Stimulated activated CD8-positive, alpha-beta memory T cell treated with anti-CD3 and anti-CD28 coated beads, Interleukin-12 subunit alpha, Interleukin-12 subunit beta, amount 100 ng/mL, for 4 hours (primary cell): ENCODE results near the gene TUBA1C.
"Not testable (repeated sequence)": the region's sequence is repeated elsewhere in the genome, so short reads cannot be mapped to it uniquely, and the experiment has no call there.

Experiments used
- DNase-seq: peaks from one replicate; pipeline ENCODE4 v3.0.0-alpha.2; 2020; ENCODE audit warnings: low read depth

TUBA1C gene

GRCh38 chr12:49264873-49265792 lies at the start of gene TUBA1C:
Gene TUBA1C, plus strand, starts transcription at chr12:49265082. Its CDS starts 100 bp downstream, at chr12:49265182.
- peak; percentile 81 for DNase-seq

- no peak for DNase-seq
Observed at GRCh38 chr12:49219417-49220026, 45.4 kb upstream of the TUBA1C start.

GRCh38 chr12:49220972-49221371 lies 43.9 kb upstream of the TUBA1C start:
- no peak for DNase-seq

DNA sequence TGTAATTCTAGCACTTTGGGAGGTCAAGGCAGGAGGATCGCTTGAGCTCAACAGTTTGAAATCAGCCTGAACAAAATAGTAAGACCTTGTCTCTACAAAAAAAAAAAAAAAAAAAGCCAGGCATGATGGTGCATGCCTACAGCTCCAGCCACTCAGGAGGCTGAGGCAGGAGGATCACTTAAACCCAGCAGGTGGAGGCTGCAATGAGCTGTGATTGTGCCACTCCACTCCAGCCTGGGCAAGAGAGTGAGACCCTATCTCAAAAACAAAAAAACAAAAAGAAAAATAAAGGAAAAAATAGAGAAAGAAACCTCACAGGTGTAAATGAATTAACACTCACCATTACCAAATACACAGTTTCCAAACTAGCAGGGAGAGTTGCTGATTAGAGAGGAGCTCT lies 41.8 kb upstream of the TUBA1C start:
- DNase-seq, result no peak

GRCh38 chr12:49223590-49224369 lies 41.1 kb upstream of the TUBA1C start:
- no peak for DNase-seq

DNA sequence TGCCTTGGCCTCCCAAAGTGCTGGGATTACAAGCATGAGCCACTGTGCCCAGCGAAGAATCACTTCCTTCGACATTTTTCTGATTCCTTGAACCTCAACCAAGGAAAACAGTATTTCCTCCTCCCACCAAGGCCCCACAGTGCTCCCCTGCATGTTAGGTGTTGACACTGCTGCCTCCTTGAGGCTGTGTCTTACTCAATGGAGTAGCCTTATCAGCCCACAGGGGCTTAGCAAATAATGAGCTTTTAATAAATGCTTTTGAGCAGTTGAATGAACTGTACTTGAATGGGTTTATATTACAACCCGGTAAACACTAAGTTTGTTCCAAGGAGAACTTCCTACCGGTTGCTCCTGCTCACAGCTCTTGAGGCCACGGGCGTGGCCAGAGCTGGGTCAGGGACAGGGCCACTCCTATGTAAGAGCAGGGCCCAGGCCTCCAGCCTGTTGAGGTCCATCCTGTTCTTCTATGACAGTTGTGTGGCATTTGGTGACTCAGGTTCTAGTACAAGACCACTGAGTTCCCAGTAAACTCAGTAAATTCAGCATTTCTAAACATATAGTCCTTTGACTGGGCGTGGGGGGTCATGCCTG lies 39.2 kb upstream of the TUBA1C start:
- DNase-seq, result no peak

DNA sequence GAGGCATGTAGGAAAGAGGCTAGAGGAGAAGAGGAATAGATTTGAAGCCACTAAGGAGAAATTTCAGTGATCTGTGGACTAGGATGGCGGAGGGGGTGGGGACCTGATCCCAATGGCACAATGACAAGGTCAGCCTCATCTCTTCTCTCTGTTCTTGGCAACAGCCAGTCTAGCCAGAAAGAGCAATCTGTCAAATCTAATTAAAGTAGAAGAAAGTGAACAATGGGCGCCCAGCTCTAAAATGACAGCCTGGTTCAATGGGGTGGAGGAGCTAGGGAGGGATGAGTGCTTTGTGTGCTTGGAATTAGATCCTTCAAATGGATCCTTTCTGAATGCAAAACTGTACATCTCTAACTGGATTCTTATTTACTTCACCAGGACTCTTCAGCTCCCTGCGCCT lies 37.2 kb upstream of the TUBA1C start:
- no peak for DNase-seq

- DNase-seq, result no peak
Observed at GRCh38 chr12:49228653-49229052, 36.2 kb upstream of the TUBA1C start.

GRCh38 chr12:49230176-49230804 lies 34.6 kb upstream of the TUBA1C start:
- no peak for DNase-seq

DNA sequence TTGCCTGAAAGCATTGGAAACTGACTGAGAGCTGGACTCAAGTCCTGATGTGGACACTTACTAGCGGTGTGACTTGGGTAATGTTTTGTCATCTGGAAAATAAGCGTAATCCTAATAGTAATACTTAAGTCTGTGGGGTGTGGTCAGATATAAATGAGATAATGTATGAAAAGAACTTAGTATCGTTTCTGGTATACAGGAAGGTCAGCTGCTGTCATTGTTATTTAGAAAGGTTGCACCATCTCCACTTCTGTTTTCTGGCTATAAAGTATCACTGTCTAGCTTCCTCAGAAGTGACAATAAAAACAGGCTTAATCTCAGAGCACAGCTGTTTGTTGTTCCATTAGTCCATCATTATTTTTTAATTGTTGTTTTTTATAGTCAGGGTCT lies 34.1 kb upstream of the TUBA1C start:
- DNase-seq, result no peak

DNA sequence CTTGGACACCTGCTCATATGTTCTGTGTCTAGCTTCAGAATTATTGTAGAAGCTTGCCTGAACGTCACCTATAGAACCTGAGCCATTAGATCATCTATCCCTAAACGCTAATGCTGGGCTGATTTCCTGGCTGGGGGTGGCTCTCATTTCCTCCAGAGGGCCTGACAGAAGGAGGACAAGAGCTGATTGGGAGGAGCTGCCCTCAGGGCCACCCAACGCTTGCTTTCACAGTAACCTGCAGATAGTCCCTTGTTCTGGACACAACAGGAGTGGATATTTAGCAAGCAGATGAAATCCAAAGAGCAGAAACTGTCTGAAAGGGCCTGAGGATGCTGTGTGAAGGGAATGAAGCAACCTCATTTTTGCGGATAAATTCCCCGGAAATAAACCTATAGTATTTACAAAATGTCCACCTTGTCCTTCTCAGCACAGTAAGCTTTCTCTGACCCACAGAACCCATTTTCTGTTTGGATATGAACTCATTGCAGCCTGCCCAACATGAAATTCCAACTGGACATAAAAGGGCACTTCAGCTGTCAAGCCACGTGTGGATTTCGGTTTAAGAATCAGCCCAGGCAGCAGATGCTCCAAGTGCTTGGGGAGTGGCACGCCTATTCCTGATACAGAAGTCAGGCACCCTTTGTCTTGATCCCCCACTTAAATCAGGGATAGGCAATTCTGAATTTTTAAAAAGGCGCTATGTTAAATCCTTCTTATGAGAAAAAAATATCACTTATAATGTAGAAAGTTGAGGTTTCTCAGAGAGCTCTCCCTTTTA lies 32.8 kb upstream of the TUBA1C start:
- no peak for DNase-seq

GRCh38 chr12:49232940-49233841 lies 31.7 kb upstream of the TUBA1C start:
- no peak for DNase-seq

DNA sequence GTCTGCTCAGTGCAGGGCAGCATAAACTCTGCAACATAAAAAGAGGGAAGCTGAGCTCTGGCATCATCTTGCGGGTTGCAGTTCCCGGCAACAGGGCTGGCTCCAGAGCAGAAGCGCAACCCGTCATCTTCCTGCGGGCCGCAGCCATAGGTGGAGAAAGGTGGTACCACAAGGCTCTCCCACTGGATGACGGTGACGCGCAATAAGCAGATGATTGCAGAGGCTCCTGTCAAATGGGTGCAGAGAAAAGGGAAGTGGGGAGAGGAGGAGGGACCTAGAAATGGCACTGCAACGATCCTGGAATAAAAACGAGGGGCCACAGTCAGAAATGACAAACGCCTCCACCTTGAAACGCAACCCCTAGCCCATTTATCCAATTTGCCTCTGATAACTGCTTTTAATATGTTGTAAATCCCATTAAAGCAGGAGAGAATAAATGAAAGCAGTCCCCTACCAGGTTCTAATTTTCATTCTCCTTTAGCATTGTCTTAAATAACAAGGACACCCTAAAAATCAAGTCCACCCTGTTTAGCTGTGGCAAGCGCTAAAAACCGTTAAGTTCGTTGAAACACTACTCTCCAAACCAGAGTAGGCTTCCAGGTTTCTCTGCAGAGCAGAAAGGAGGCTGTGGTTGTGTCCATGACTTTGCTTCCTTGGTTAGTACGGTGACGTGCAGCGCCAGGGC lies 30.9 kb upstream of the TUBA1C start:
- DNase-seq, result no peak

- no peak for DNase-seq
Observed at GRCh38 chr12:49236423-49236822, 28.5 kb upstream of the TUBA1C start.

GRCh38 chr12:49243631-49244030 lies 21.3 kb upstream of the TUBA1C start:
- DNase-seq, result no peak

DNA sequence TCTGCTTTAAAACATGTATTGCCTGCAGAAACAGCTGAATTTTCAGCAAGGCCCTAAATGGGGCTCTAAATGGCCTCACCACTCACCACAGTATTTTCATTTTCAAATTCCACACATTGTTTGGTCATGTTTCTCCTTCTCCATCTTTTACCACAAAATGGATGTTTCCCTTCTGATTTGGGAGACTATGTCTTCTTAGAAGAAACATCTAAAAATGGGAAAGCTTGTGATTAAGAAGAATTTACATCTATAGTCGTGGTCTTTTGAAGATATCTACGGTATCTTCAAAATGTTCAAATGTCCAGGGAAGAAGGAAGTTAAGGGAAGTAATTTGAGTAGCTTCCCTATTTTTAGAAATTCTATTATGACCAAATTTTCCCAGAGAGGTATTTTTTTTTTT lies 20.7 kb upstream of the TUBA1C start:
- no peak for DNase-seq

DNA sequence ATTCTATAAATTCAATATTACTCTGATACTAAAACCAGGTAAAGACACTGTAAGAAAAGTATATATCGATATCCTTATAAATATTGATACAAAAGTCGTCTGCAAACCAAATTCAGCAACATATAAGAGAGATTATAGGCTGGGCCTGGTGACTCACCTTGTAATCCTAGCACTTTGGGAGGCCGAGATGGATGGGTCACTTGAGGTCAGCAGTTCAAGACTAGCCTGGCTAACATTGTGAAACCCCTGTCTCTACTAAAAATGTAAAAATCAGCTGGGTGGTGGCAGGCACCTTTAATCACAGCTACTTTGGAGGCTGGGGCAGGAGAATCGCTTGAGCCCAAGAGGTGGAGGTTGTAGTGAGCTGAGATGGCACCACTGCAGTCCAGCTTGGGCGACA lies 13.5 kb upstream of the TUBA1C start:
- no peak for DNase-seq

DNA sequence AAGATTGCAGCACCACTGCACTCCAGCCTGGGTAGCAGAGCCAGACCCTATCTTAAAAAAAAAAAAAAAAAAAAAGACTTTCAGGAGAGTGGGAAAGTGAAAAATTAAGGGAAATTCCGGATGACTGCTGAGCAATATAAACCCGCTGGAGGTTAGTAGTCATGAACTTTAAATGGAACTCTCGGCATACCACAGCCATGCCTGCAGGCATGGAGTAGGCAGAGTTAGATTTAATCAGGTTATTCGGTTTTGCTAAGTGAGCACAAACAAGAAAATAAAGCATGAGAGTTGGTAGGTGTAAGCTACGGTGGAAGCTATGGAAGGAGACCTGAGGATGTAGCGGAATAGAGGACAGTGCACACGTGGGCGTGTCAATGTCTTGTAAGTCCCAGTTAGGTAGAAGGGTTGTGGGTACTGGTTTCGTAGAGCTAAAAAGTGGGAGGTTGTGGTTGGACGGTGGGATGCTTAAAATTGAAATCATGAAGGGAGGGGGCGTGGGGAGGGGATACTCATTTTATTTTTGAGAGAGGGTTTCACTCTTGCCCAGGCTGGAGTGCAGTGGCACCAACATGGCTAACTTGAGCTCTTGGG lies 11.8 kb upstream of the TUBA1C start:
- DNase-seq, result no peak

DNA sequence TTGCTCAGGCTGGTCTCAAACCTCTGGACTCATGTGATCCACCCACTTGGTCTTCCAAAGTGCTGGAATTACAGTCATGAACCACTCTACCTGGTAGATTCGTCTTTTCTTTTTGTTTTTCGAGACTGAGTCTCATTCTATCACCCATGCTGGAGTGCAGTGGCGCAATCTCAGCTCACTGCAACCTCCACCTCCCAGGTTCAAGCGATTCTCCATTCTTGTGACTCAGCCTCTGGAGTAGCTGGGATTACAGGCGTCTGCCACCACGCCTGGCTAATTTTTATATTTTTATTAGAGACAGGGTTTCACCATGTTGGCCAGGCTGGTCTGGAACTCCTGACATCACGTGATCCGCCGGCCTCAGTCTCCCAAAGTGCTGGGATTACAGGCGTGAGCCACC lies 9.4 kb upstream of the TUBA1C start:
- not testable (repeated sequence) for DNase-seq
